ENCODE data around the gene PSMA6. TPM values are rescaled to one million over a fixed set of nuclear protein-coding genes. Genes with fewer than 3 reads are reported as not detected.

The PSMA6 gene
- total and polyA plus RNA-seq, 10 of the 15 experiments (the other 5 are each of a cell fraction or from before 2014, with no cell fraction given), result 267 to 1,363 (median 402) TPM

GRCh38 chr14:35355981-35356841 lies 64.0 kb downstream of the PSMA6 start (continued):
- TF ChIP-seq RELB (IDR thresholded peaks at IDR 0.05; ENCODE audit: low read depth), result peak; percentile 59; the same call in 1 of the 2 replicates
- TF ChIP-seq BHLHE40 (IDR thresholded peaks at IDR 0.05; ENCODE audit: borderline replicate concordance in 1 of 2, low read depth in 2 of 2, low read length in 1 of 2), result no peak; a peak in 1 of 4 replicates
- no peak for TF ChIP-seq CEBPZ (IDR thresholded peaks at IDR 0.05; ENCODE audit: low read depth, low read length)
- 0 out of 2 replicates have a peak, but pooled peaks have one; percentile 23 for TF ChIP-seq SMARCA5 (IDR thresholded peaks at IDR 0.05)
- no peak for TF ChIP-seq ELK1 (IDR thresholded peaks at IDR 0.05; ENCODE audit: low read depth, low read length)
- TF ChIP-seq ZSCAN29 (IDR thresholded peaks at IDR 0.05), result no peak
- TF ChIP-seq RB1 (IDR thresholded peaks at IDR 0.05; ENCODE audit: borderline replicate concordance), result no peak
- peak; percentile 23; the same call in 1 of the 2 replicates for TF ChIP-seq RUNX3 (IDR thresholded peaks at IDR 0.05; ENCODE audit: low read length)
- TF ChIP-seq NR2C2 (IDR thresholded peaks at IDR 0.05; ENCODE audit: borderline replicate concordance, control insufficient read depth, insufficient read length, low read depth), result no peak
- peak; percentile 63 for TF ChIP-seq IKZF1 (conservative IDR thresholded peaks at IDR 0.05)
- TF ChIP-seq E4F1 (IDR thresholded peaks at IDR 0.05; ENCODE audit: borderline replicate concordance, partially characterized antibody), result peak; percentile 25
- no peak for TF ChIP-seq USF1 (IDR thresholded peaks at IDR 0.05; ENCODE audit: borderline replicate concordance, extremely low read length, insufficient read depth, low read depth, low read length)
- TF ChIP-seq NFIC (IDR thresholded peaks at IDR 0.05; ENCODE audit: low read depth, low read length), result 0 out of 2 replicates have a peak, but pooled peaks have one; percentile 18

Measured in GM12878 (cell line).